Activated CD8-positive, alpha-beta memory T cell treated with anti-CD3 and anti-CD28 coated beads for 24 hours (primary cell): ENCODE data around the gene VPS13D.

ENCODE experiments used
- DNase-seq: peaks from one replicate; pipeline ENCODE4 v3.0.0-alpha.2; 2020

Gene VPS13D

GRCh38 chr1:12434174-12434573 lies 204.3 kb downstream of the VPS13D start:
- peak; percentile 80 for DNase-seq

- DNase-seq = no peak
Observed at GRCh38 chr1:12434686-12435085, 204.9 kb downstream of the VPS13D start.

- DNase-seq = peak; percentile 79
Observed at GRCh38 chr1:12435639-12436344, 206.0 kb downstream of the VPS13D start.

- no peak for DNase-seq
Observed at GRCh38 chr1:12436345-12436658, 206.5 kb downstream of the VPS13D start.

- DNase-seq = no peak
Observed at GRCh38 chr1:12436817-12437599, 207.2 kb downstream of the VPS13D start.

GRCh38 chr1:12437629-12438028 lies 207.8 kb downstream of the VPS13D start:
- DNase-seq = no peak

- DNase-seq = peak; percentile 77
Observed at GRCh38 chr1:12438349-12438924, 208.6 kb downstream of the VPS13D start.

GRCh38 chr1:12439073-12439472 lies 209.2 kb downstream of the VPS13D start:
- DNase-seq = no peak

- DNase-seq = no peak
Observed at GRCh38 chr1:12441414-12442105, 211.7 kb downstream of the VPS13D start.

- no peak for DNase-seq
Observed at GRCh38 chr1:12442217-12442616, 212.4 kb downstream of the VPS13D start.

GRCh38 chr1:12443151-12443550 lies 213.3 kb downstream of the VPS13D start:
- no peak for DNase-seq

- DNase-seq = no peak
Observed at GRCh38 chr1:12444329-12444841, 214.6 kb downstream of the VPS13D start.

GRCh38 chr1:12445257-12445656 lies 215.4 kb downstream of the VPS13D start:
- DNase-seq = no peak

- DNase-seq = peak; percentile 47
Observed at GRCh38 chr1:12446593-12446992, 216.8 kb downstream of the VPS13D start.

- DNase-seq = no peak
Observed at GRCh38 chr1:12447307-12447706, 217.5 kb downstream of the VPS13D start.

GRCh38 chr1:12447849-12448312 lies 218.1 kb downstream of the VPS13D start:
- DNase-seq = no peak

GRCh38 chr1:12448746-12449177 lies 218.9 kb downstream of the VPS13D start:
- DNase-seq = peak; percentile 59

- DNase-seq = peak; percentile 63
Observed at GRCh38 chr1:12450090-12450755, 220.4 kb downstream of the VPS13D start.

- DNase-seq = peak; percentile 54
Observed at GRCh38 chr1:12450756-12451559, 221.1 kb downstream of the VPS13D start.

- peak; percentile 52 for DNase-seq
Observed at GRCh38 chr1:12451560-12451900, 221.7 kb downstream of the VPS13D start.

GRCh38 chr1:12452262-12452661 lies 222.4 kb downstream of the VPS13D start:
- DNase-seq = no peak
